ENCODE measurements around the gene GNE.
A peak's percentile ranks its signal among the peaks of the same experiment; 100 is the strongest.
"Not testable (repeated sequence)": the region's sequence is repeated elsewhere in the genome, so short reads cannot be mapped to it uniquely, and the experiment has no call there.

Gene GNE

DNA sequence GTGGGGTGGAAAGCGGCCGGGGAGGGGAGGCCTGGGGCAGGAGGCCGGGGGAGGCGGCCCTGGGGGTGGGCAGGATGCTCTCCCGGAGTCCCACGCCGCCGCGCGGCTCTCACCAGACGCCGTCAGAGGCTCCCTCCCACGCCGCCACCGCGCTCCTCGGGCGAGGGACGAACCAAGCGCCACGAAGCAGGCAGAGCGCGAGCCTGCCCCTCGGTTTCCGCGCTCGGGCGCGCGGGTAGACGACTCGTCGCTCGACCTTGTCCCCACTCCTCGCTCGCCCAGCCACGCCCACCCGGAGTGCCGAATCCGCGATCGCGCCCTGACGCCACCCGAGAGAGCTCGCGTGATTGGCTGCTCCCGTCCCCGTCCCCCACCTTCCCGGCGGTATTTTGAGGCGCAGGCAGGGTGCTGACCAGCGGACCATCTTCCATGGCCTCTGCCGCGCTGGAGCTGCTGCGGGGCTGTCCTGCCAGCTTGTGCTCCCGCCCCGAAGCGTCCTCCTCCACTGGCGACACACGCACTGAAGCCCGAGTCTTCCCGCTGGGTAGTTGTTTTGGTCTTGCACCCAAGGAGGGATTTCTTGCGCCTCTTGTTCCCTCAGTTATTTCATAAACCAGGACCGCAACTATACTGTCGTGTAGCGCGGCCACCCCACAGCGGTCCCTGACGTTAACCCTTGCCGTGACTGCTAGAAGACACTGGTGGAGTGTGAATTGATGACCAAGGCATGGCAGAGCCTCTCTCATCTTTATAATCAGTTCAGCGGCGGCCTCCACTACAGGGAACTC is at the start of gene GNE:
Gene GNE, minus strand, starts transcription at position 241 of the 788 bp plus-strand sequence. CDS start 9,093 bp downstream, outside the sequence.
- Histone ChIP-seq H3K4me3 (ENCODE audit: low read length) (peak within 1 kb of the TSS; percentile 77), H3K27me3 (ENCODE audit: control insufficient read depth, insufficient read depth, low read length) (no peaks in the 10 kb centered on the region), H3K4me1 (ENCODE audit: control insufficient read depth, insufficient read depth, low read length) (no peaks in the 10 kb centered on the region), H3K9ac (ENCODE audit: low read length) (peak within 1 kb of the TSS; percentile 80), H3K36me3 (ENCODE audit: control insufficient read depth, insufficient read depth, low read length) (no peaks in the 10 kb centered on the region), H3K9me3 (ENCODE audit: control insufficient read depth, low read length) (no peaks in the 10 kb centered on the region)

DNA sequence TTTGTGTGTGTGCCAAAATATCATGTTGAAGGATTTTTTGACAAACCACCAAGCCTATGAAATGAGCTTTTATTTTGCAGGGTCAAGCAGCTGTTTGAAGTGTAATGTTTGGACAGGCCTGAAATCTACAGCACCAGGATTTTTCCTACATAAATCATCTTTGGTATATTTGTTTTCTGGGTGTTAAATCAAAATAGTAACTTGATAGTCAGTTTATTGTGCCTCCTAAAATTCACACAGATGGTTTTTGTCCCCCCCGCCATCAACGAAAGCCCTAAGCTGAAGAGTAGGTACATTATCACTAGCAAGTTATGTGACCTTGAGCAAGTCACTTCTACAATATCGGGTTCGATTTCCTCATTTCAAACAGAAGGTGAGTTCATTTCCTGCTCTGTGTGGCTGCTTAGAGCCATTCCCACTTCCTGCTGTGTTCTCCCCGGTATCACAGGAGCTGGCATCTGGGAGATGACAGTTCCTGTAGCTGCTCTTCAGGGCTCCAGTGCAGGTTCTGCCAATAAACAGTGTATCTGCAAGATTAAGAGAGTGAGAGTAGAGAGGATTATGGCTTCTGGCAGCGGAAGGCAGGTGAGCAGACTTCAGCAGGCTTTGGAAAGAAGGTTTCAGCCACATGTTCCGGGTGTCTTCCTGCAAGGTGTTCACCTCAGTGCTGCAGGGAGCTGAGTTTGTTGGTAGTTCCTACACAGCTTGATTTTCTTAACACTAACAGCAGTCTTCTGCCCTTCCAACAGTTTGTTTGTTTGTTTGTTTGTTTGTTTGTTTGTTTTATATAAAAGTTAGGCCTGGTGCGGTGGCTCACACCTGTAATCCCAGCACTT is 48.4 kb upstream of the GNE start:
- H3K36me3 ChIP-seq (ENCODE audit: control insufficient read depth, insufficient read depth, low read length), result no peaks in the 10 kb centered on the region
- no peaks in the 10 kb centered on the region for H3K9me3 ChIP-seq (ENCODE audit: control insufficient read depth, low read length)
- H3K4me1 ChIP-seq (ENCODE audit: control insufficient read depth, insufficient read depth, low read length), result no peaks in the 10 kb centered on the region

DNA sequence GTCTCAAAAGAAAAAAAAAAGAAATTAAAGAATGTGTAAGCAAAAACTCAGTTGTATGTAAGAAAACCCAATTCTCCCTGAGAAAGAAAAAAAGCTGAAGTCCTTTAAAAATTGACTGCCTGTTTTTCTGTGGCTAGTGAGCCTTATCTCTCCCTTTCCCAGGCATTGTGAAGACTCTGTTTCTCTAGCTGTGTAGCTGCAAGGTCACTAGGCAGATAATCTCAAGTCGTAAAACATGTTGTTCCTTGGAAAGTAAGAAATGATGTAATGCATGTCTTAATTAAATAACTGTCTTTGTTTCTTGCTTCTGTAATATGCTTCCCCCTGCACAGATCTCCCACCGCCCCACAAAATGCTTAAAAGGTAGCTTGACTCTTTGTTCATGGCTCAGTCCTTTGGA is 46.1 kb upstream of the GNE start:
- H3K36me3 ChIP-seq (ENCODE audit: control insufficient read depth, insufficient read depth, low read length); H3K4me1 ChIP-seq (ENCODE audit: control insufficient read depth, insufficient read depth, low read length); H3K9me3 ChIP-seq (ENCODE audit: control insufficient read depth, low read length); H3K9ac ChIP-seq (ENCODE audit: low read length); H3K4me3 ChIP-seq (ENCODE audit: low read length); H3K27me3 ChIP-seq (ENCODE audit: control insufficient read depth, insufficient read depth, low read length): not testable (repeated sequence)

More for the DNA sequence above, 48.4 kb upstream of the GNE start:
- H3K9ac ChIP-seq (ENCODE audit: low read length), result no peak overlapping the region
- H3K4me3 ChIP-seq (ENCODE audit: low read length), result no peak overlapping the region
- H3K27me3 ChIP-seq (ENCODE audit: control insufficient read depth, insufficient read depth, low read length), result no peaks in the 10 kb centered on the region

DNA sequence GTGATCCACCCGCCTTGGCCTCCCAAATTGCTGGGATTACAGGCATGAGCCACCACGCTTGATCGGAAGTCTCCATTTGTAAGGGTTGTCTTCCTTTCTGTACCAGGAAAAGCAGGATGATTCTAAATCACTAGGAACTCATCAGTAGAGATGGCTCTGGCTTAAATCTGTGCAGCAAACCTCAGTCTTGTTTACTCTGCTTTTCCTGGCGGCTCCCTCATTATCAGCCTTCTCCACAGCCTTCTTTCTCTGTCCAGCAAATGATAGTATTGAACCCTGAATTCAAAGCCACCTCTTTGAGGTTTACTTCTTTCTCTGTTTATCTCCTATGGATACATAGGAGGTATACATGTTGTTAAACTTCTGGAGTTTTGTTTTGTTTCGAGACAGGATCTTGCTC is 43.0 kb upstream of the GNE start:
- Histone ChIP-seq H3K9me3 (ENCODE audit: control insufficient read depth, low read length) (no peaks in the 10 kb centered on the region), H3K9ac (ENCODE audit: low read length) (no peak overlapping the region), H3K4me1 (ENCODE audit: control insufficient read depth, insufficient read depth, low read length) (peaks cover 14% of the 10 kb centered on the region), H3K4me3 (ENCODE audit: low read length) (no peak overlapping the region), H3K27me3 (ENCODE audit: control insufficient read depth, insufficient read depth, low read length) (no peaks in the 10 kb centered on the region), H3K36me3 (ENCODE audit: control insufficient read depth, insufficient read depth, low read length) (no peaks in the 10 kb centered on the region)

- Histone ChIP-seq H3K9me3 (ENCODE audit: control insufficient read depth, low read length) (no peaks in the 10 kb centered on the region), H3K36me3 (ENCODE audit: control insufficient read depth, insufficient read depth, low read length) (no peaks in the 10 kb centered on the region), H3K4me1 (ENCODE audit: control insufficient read depth, insufficient read depth, low read length) (peaks cover 14% of the 10 kb centered on the region), H3K9ac (ENCODE audit: low read length) (no peak overlapping the region), H3K27me3 (ENCODE audit: control insufficient read depth, insufficient read depth, low read length) (no peaks in the 10 kb centered on the region), H3K4me3 (ENCODE audit: low read length) (no peak overlapping the region)
Observed at GRCh38 chr9:36298566-36298965, 40.3 kb upstream of the GNE start.

GRCh38 chr9:36297798-36298197 is 39.5 kb upstream of the GNE start:
- no peak overlapping the region for H3K4me3 ChIP-seq (ENCODE audit: low read length)
- peaks cover 4% of the 10 kb centered on the region for H3K27me3 ChIP-seq (ENCODE audit: control insufficient read depth, insufficient read depth, low read length)
- H3K9ac ChIP-seq (ENCODE audit: low read length), result no peak overlapping the region
- H3K4me1 ChIP-seq (ENCODE audit: control insufficient read depth, insufficient read depth, low read length), result peaks cover 14% of the 10 kb centered on the region
- no peaks in the 10 kb centered on the region for H3K36me3 ChIP-seq (ENCODE audit: control insufficient read depth, insufficient read depth, low read length)
- H3K9me3 ChIP-seq (ENCODE audit: control insufficient read depth, low read length), result no peaks in the 10 kb centered on the region

- H3K27me3 ChIP-seq (ENCODE audit: control insufficient read depth, insufficient read depth, low read length); H3K9me3 ChIP-seq (ENCODE audit: control insufficient read depth, low read length); H3K4me3 ChIP-seq (ENCODE audit: low read length); H3K36me3 ChIP-seq (ENCODE audit: control insufficient read depth, insufficient read depth, low read length); H3K9ac ChIP-seq (ENCODE audit: low read length): not testable (repeated sequence)
- peaks cover 14% of the 10 kb centered on the region for H3K4me1 ChIP-seq (ENCODE audit: control insufficient read depth, insufficient read depth, low read length)
Observed at GRCh38 chr9:36294996-36295395, 36.7 kb upstream of the GNE start.

DNA sequence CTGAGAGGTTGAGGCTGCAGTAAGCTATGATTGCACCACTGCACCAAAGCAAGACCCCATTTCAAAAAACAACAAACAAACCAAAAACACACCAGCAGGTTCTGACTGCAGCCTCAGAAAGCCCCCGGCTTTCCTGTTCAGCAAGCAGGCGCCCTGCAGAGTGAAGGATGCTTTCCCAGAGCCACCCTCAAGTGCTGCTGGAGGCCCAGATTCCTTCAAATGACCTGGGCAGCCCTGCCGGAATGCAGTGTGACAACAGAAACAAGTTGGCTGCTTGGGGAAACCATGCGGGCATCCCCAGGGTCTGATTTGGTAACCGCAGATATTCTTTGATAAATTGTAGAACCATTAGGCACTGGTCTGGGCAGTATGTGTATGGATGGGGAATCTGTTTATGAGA is 35.7 kb upstream of the GNE start:
- no peak overlapping the region for H3K4me3 ChIP-seq (ENCODE audit: low read length)
- H3K36me3 ChIP-seq (ENCODE audit: control insufficient read depth, insufficient read depth, low read length), result no peaks in the 10 kb centered on the region
- H3K27me3 ChIP-seq (ENCODE audit: control insufficient read depth, insufficient read depth, low read length), result peaks cover 18% of the 10 kb centered on the region
- H3K9ac ChIP-seq (ENCODE audit: low read length), result no peak overlapping the region
- H3K9me3 ChIP-seq (ENCODE audit: control insufficient read depth, low read length), result no peaks in the 10 kb centered on the region
- H3K4me1 ChIP-seq (ENCODE audit: control insufficient read depth, insufficient read depth, low read length), result peaks cover 14% of the 10 kb centered on the region

GRCh38 chr9:36293171-36293570 is 34.9 kb upstream of the GNE start:
- Histone ChIP-seq H3K4me3 (ENCODE audit: low read length) (no peak overlapping the region), H3K9ac (ENCODE audit: low read length) (no peak overlapping the region), H3K9me3 (ENCODE audit: control insufficient read depth, low read length) (no peaks in the 10 kb centered on the region), H3K4me1 (ENCODE audit: control insufficient read depth, insufficient read depth, low read length) (peaks cover 14% of the 10 kb centered on the region), H3K36me3 (ENCODE audit: control insufficient read depth, insufficient read depth, low read length) (no peaks in the 10 kb centered on the region), H3K27me3 (ENCODE audit: control insufficient read depth, insufficient read depth, low read length) (peaks cover 26% of the 10 kb centered on the region)

- H3K9me3 ChIP-seq (ENCODE audit: control insufficient read depth, low read length), result no peaks in the 10 kb centered on the region
- H3K27me3 ChIP-seq (ENCODE audit: control insufficient read depth, insufficient read depth, low read length), result peaks cover 27% of the 10 kb centered on the region
- H3K4me3 ChIP-seq (ENCODE audit: low read length), result no peak overlapping the region
- no peak overlapping the region for H3K9ac ChIP-seq (ENCODE audit: low read length)
- no peaks in the 10 kb centered on the region for H3K36me3 ChIP-seq (ENCODE audit: control insufficient read depth, insufficient read depth, low read length)
- peaks cover 11% of the 10 kb centered on the region for H3K4me1 ChIP-seq (ENCODE audit: control insufficient read depth, insufficient read depth, low read length)
Observed at GRCh38 chr9:36292641-36293040, 34.4 kb upstream of the GNE start.

GRCh38 chr9:36290996-36291395 is 32.7 kb upstream of the GNE start:
- Histone ChIP-seq H3K4me1 (ENCODE audit: control insufficient read depth, insufficient read depth, low read length) (peaks cover 4% of the 10 kb centered on the region), H3K36me3 (ENCODE audit: control insufficient read depth, insufficient read depth, low read length) (no peaks in the 10 kb centered on the region), H3K27me3 (ENCODE audit: control insufficient read depth, insufficient read depth, low read length) (peaks cover 36% of the 10 kb centered on the region), H3K9me3 (ENCODE audit: control insufficient read depth, low read length) (no peaks in the 10 kb centered on the region), H3K9ac (ENCODE audit: low read length) (no peak overlapping the region), H3K4me3 (ENCODE audit: low read length) (no peak overlapping the region)

- Histone ChIP-seq H3K9me3 (ENCODE audit: control insufficient read depth, low read length) (no peaks in the 10 kb centered on the region), H3K36me3 (ENCODE audit: control insufficient read depth, insufficient read depth, low read length) (no peaks in the 10 kb centered on the region), H3K27me3 (ENCODE audit: control insufficient read depth, insufficient read depth, low read length) (peaks cover 36% of the 10 kb centered on the region), H3K9ac (ENCODE audit: low read length) (no peak overlapping the region), H3K4me1 (ENCODE audit: control insufficient read depth, insufficient read depth, low read length) (peaks cover 4% of the 10 kb centered on the region), H3K4me3 (ENCODE audit: low read length) (no peak overlapping the region)
Observed at GRCh38 chr9:36289836-36290435, 31.7 kb upstream of the GNE start.

Data from mucosa of stomach (tissue), 1 donor.